ENCODE data around the gene TCTN3. TPM values are rescaled to one million over a fixed set of nuclear protein-coding genes. Genes with fewer than 3 reads are reported as not detected.

The TCTN3 gene
- total and polyA plus RNA-seq, 10 of the 15 experiments (the other 5 are each of a cell fraction or from before 2014, with no cell fraction given) = 20.0 to 48.7 (median 29.1) TPM

DNA sequence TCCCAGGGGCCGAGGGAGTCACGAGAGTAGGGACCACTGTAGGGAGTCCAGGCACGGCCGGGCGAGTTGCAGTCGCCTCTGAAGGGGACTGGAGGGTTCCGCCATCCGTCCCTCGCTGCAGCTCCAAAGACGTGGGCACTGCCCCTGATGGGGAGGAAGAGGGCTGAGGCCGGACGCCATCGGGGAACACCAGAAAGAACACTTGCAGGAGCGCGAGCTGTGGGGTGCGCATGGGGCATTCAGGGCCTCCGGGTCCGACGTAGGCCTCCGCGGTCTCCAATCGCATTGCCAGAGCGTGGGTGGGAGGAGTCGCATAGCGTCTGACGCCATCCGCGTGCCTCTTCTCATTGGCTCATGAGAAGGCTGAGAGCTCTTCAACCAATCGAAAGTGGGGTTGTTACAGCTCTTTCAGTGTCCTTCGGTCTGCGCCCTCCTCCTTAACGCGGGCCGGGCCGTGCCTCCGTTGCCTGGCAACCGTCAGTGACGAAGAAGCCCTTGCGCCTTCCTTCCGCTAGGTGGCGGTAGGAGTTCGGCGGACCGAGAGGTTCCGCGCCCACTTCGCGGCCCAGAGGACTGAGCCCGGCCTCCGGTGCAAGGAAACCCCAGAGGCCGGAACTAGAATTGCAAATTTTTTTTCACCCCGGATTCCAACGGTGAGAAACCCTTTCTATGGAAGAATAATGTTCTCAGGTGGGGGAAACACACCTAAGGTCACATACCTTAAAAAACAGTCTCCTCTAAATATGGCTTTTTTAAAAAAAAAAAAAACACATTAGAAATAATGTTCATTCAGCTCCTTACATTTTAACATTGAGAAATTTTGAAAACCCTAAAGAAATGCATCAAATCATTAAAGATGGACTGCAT lies at the start of gene TCTN3 (continued):
- TF ChIP-seq REST (IDR thresholded peaks at IDR 0.05; ENCODE audit: low read depth, low read length) (no peak), TCF3 (IDR thresholded peaks at IDR 0.05; ENCODE audit: borderline replicate concordance, insufficient read depth, low read depth, low read length) (no peak), SMAD5 (IDR thresholded peaks at IDR 0.05; ENCODE audit: low read depth) (peak; percentile 64; the same call in 1 of the 2 replicates), MTA3 (IDR thresholded peaks at IDR 0.05; ENCODE audit: borderline replicate concordance, low read length) (no peak), CBFB (IDR thresholded peaks at IDR 0.05; ENCODE audit: low read depth) (peak; percentile 43; the same call in 1 of the 2 replicates), RELA (IDR thresholded peaks at IDR 0.05; ENCODE audit: borderline replicate concordance, partially characterized antibody) (peak; percentile 79), CHD4 (IDR thresholded peaks at IDR 0.05) (no peak), ZBTB11 (CRISPR knock-in tag; IDR thresholded peaks at IDR 0.05) (no peak), LARP7 (IDR thresholded peaks at IDR 0.05) (no peak; the same call in 1 of the 2 replicates), SP1 (IDR thresholded peaks at IDR 0.05; ENCODE audit: low read depth, low read length) (peak; percentile 95)
- TF ChIP-seq, protein P1, sequence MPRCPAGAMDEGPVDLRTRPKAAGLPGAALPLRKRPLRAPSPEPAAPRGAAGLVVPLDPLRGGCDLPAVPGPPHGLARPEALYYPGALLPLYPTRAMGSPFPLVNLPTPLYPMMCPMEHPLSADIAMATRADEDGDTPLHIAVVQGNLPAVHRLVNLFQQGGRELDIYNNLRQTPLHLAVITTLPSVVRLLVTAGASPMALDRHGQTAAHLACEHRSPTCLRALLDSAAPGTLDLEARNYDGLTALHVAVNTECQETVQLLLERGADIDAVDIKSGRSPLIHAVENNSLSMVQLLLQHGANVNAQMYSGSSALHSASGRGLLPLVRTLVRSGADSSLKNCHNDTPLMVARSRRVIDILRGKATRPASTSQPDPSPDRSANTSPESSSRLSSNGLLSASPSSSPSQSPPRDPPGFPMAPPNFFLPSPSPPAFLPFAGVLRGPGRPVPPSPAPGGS (IDR thresholded peaks at IDR 0.05; ENCODE audit: borderline replicate concordance, insufficient read depth, low read depth, low read length, poor library complexity, severe bottlenecking) = peak; percentile 49
- TF ChIP-seq, protein P2, sequence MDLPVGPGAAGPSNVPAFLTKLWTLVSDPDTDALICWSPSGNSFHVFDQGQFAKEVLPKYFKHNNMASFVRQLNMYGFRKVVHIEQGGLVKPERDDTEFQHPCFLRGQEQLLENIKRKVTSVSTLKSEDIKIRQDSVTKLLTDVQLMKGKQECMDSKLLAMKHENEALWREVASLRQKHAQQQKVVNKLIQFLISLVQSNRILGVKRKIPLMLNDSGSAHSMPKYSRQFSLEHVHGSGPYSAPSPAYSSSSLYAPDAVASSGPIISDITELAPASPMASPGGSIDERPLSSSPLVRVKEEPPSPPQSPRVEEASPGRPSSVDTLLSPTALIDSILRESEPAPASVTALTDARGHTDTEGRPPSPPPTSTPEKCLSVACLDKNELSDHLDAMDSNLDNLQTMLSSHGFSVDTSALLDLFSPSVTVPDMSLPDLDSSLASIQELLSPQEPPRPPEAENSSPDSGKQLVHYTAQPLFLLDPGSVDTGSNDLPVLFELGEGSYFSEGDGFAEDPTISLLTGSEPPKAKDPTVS (IDR thresholded peaks at IDR 0.05; ENCODE audit: low read depth, low read length) = 0 out of 2 replicates have a peak, but pooled peaks have one; percentile 47
- TF ChIP-seq, protein P3, sequence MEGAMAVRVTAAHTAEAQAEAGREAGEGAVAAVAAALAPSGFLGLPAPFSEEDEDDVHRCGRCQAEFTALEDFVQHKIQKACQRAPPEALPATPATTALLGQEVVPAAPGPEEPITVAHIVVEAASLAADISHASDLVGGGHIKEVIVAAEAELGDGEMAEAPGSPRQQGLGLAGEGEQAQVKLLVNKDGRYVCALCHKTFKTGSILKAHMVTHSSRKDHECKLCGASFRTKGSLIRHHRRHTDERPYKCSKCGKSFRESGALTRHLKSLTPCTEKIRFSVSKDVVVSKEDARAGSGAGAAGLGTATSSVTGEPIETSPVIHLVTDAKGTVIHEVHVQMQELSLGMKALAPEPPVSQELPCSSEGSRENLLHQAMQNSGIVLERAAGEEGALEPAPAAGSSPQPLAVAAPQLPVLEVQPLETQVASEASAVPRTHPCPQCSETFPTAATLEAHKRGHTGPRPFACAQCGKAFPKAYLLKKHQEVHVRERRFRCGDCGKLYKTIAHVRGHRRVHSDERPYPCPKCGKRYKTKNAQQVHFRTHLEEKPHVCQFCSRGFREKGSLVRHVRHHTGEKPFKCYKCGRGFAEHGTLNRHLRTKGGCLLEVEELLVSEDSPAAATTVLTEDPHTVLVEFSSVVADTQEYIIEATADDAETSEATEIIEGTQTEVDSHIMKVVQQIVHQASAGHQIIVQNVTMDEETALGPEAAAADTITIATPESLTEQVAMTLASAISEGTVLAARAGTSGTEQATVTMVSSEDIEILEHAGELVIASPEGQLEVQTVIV (IDR thresholded peaks at IDR 0.05; ENCODE audit: borderline replicate concordance, partially characterized antibody) = no peak

Measured in GM12878 (cell line).